Neutrophil (primary cell): ENCODE results near the gene BUD23.

Experiments
- H3K27ac ChIP-seq: fragments of 200-600 bp; sonication (generic); 2 replicates; pipeline ENCODE4 v1.5.1; 2016; ENCODE audit warnings: mild to moderate bottlenecking, moderate library complexity
- H3K27me3 ChIP-seq: fragments of 200-600 bp; sonication (generic); 2 replicates; pipeline ENCODE4 v1.6.0; 2016; ENCODE audit warnings: mild to moderate bottlenecking
- H3K36me3 ChIP-seq: fragments of 200-600 bp; sonication (generic); 2 replicates; pipeline ENCODE4 v1.5.1; 2017
- H3K4me1 ChIP-seq, 2 experiments: fragments of 200-600 bp in 1 of 2; sonication (generic) in 1 of 2; 1 replicate in 1 of 2; 2 replicates in 1 of 2; pipeline versions ENCODE4 v1.5.1 to v1.6.1; 2013 to 2016; ENCODE audit warnings: low read depth in 1 of 2, low read length in 1 of 2, mild to moderate bottlenecking in 1 of 2, moderate library complexity in 1 of 2; ENCODE audit not compliant: control insufficient read depth in 1 of 2, insufficient read depth in 1 of 2
- H3K4me3 ChIP-seq, 2 experiments: fragments of 200-600 bp in 1 of 2; sonication (generic) in 1 of 2; 1 replicate in 1 of 2; 2 replicates in 1 of 2; pipeline ENCODE4 v1.5.1; 2013 to 2016; ENCODE audit warnings: low read depth in 1 of 2, low read length in 1 of 2, mild to moderate bottlenecking in 1 of 2, moderate library complexity in 1 of 2
- H3K9me3 ChIP-seq: fragments of 200-600 bp; sonication (generic); 2 replicates; pipeline ENCODE4 v1.5.1; 2016
- TF ChIP-seq, protein P1 (sequence below): fragments of 200-600 bp; sonication (generic); IDR thresholded peaks from 2 replicates; pipeline ENCODE4 v1.5.1; 2016; ENCODE audit warnings: antibody characterized with exemption

Gene BUD23

DNA sequence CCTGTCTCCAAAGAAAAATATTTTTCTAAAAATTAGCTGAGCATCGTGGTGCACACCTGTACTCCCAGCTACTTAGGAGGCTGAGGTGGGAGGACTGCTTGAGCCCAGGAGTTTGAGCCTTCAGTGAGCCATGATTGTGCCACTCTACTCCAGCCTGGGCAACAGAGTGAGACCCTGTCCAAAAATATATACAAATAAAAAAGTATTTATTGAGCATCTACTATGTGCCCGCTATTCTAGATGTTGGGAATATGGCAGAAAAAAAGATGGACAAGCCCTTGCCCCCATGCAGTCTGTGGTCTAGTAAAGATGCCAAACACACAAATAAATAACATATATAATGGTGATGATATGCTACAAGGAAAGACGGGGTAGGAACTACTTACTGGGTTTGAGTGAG lies 40.4 kb downstream of the BUD23 start:
- Histone ChIP-seq H3K4me3 (no peak overlapping the region), H3K36me3 (no peaks in the 10 kb centered on the region), H3K27ac (no peak overlapping the region), H3K9me3 (no peaks in the 10 kb centered on the region), H3K4me1 (peaks cover 9 to 11% of the 10 kb centered on the region in 2 experiments), H3K27me3 (peaks cover 97% of the 10 kb centered on the region)
- TF ChIP-seq, protein P1, sequence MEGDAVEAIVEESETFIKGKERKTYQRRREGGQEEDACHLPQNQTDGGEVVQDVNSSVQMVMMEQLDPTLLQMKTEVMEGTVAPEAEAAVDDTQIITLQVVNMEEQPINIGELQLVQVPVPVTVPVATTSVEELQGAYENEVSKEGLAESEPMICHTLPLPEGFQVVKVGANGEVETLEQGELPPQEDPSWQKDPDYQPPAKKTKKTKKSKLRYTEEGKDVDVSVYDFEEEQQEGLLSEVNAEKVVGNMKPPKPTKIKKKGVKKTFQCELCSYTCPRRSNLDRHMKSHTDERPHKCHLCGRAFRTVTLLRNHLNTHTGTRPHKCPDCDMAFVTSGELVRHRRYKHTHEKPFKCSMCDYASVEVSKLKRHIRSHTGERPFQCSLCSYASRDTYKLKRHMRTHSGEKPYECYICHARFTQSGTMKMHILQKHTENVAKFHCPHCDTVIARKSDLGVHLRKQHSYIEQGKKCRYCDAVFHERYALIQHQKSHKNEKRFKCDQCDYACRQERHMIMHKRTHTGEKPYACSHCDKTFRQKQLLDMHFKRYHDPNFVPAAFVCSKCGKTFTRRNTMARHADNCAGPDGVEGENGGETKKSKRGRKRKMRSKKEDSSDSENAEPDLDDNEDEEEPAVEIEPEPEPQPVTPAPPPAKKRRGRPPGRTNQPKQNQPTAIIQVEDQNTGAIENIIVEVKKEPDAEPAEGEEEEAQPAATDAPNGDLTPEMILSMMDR: no peak

DNA sequence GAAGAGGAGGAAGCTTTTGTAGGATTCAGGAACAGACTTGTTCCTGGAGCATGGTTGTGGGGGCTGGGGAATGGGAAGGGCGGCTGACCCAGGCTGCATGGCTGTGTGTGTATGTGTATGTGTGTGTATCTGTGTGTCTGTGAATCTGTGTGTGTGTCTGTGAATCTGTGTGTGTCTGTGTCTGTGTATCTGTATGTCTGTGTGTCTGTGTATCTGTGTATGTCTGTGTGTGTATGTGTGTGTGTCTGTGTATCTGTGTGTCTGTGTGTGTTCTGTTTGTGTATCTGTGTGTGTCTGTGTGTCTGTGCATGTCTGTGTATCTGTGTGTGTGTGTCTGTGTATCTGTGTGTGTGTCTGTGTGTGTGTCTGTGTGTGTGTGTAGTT lies 42.7 kb downstream of the BUD23 start:
- no peak overlapping the region for H3K27ac ChIP-seq
- H3K36me3 ChIP-seq: no peaks in the 10 kb centered on the region
- TF ChIP-seq, protein P1: no peak
- no peak overlapping the region for H3K4me3 ChIP-seq
- H3K9me3 ChIP-seq: no peaks in the 10 kb centered on the region
- peaks cover 0 to 4% of the 10 kb centered on the region in 2 experiments for H3K4me1 ChIP-seq
- H3K27me3 ChIP-seq: peaks cover 84% of the 10 kb centered on the region

GRCh38 chr7:73727952-73728351 lies 44.6 kb downstream of the BUD23 start:
- Histone ChIP-seq H3K27ac (no peak overlapping the region), H3K27me3 (peaks cover 66% of the 10 kb centered on the region), H3K36me3 (no peaks in the 10 kb centered on the region), H3K4me1 (peaks cover 12 to 14% of the 10 kb centered on the region in 2 experiments), H3K9me3 (no peaks in the 10 kb centered on the region), H3K4me3 (no peak overlapping the region)
- TF ChIP-seq, protein P1: no peak

DNA sequence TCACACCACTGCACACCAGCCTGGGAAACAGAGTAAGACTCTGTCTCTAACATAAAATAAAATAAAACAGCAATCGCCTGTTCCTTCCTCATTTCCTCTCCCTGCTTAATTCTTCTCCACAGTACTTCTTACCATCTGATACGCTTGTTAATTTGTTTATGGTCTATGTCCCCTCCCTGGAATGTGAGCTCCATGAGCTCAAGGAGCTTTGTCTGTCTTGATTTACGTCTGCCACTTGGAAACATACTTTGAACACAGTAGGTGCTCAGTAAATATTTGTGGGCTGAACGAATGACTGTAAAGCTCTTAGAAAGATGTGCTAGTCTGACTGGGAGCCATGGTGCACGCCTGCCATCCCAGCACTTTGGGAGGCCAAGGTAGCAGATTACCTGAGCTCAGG lies 45.2 kb downstream of the BUD23 start:
- TF ChIP-seq, protein P1: no peak
- Histone ChIP-seq H3K4me1 (peaks cover 12 to 14% of the 10 kb centered on the region in 2 experiments), H3K9me3 (no peaks in the 10 kb centered on the region), H3K27me3 (peaks cover 61% of the 10 kb centered on the region), H3K27ac (no peak overlapping the region), H3K4me3 (no peak overlapping the region), H3K36me3 (no peaks in the 10 kb centered on the region)

GRCh38 chr7:73730485-73730884 lies 47.1 kb downstream of the BUD23 start:
- Histone ChIP-seq H3K27me3 (peaks cover 43% of the 10 kb centered on the region), H3K4me3 (no peak overlapping the region), H3K4me1 (peaks cover 24% of the 10 kb centered on the region in 2 experiments), H3K36me3 (peaks cover under 1% of the 10 kb centered on the region), H3K9me3 (no peaks in the 10 kb centered on the region), H3K27ac (no peak overlapping the region)
- TF ChIP-seq, protein P1: no peak

DNA sequence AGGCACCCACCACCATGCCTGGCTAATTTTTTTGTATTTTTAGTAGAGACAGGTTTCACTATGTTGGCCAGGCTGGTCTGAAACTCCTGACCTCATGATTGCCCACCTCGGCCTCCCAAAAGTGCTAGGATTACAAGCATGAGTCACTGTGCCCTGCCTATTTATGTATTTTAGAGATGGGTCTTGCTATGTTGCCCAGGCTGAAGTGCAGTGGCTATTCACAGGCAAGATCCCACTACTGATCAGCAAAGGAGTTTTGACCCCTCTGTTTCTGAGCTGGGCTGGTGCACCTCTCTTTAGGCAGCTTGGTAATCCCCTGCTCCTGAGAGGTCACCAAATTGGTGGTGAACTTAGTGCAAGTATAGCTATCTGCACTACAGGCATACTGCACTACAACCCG lies 49.0 kb downstream of the BUD23 start:
- H3K4me3 ChIP-seq: no peak overlapping the region
- peaks cover 24% of the 10 kb centered on the region for H3K27me3 ChIP-seq
- no peaks in the 10 kb centered on the region for H3K9me3 ChIP-seq
- TF ChIP-seq, protein P1: no peak
- H3K36me3 ChIP-seq: peaks cover 19% of the 10 kb centered on the region
- no peak overlapping the region for H3K27ac ChIP-seq
- peaks cover 22 to 27% of the 10 kb centered on the region in 2 experiments for H3K4me1 ChIP-seq
